Right kidney (tissue), 9 donors: ENCODE measurements around the gene NFKB2.

Experiments
- DNase-seq: peaks from one replicate; pipeline ENCODE4 v3.0.0-alpha.2; 2016
- long read RNA-seq, 8 donors: transcript quantifications; one replicate each; lab custom pipeline, GENCODE V29; 2026

NFKB2 gene
- long read RNA-seq, donor 1, result 0 reads
- long read RNA-seq, donor 2, result 0 reads
- long read RNA-seq, donor 3, result 0 reads
- long read RNA-seq, donor 4, partial matches to known transcripts, result 95 of 149 reads
- long read RNA-seq, donor 4, other reads (novel, unspliced or antisense), result 54 of 149 reads
- long read RNA-seq, donor 5, result 0 reads
- long read RNA-seq, donor 6, result 0 reads
- long read RNA-seq, donor 7, partial matches to known transcripts, result 0 of 7 reads
- long read RNA-seq, donor 7, other reads (novel, unspliced or antisense), result 7 of 7 reads
- long read RNA-seq, donor 8, partial matches to known transcripts, result 0 of 1 reads
- long read RNA-seq, donor 8, other reads (novel, unspliced or antisense), result 0 of 1 reads

DNA sequence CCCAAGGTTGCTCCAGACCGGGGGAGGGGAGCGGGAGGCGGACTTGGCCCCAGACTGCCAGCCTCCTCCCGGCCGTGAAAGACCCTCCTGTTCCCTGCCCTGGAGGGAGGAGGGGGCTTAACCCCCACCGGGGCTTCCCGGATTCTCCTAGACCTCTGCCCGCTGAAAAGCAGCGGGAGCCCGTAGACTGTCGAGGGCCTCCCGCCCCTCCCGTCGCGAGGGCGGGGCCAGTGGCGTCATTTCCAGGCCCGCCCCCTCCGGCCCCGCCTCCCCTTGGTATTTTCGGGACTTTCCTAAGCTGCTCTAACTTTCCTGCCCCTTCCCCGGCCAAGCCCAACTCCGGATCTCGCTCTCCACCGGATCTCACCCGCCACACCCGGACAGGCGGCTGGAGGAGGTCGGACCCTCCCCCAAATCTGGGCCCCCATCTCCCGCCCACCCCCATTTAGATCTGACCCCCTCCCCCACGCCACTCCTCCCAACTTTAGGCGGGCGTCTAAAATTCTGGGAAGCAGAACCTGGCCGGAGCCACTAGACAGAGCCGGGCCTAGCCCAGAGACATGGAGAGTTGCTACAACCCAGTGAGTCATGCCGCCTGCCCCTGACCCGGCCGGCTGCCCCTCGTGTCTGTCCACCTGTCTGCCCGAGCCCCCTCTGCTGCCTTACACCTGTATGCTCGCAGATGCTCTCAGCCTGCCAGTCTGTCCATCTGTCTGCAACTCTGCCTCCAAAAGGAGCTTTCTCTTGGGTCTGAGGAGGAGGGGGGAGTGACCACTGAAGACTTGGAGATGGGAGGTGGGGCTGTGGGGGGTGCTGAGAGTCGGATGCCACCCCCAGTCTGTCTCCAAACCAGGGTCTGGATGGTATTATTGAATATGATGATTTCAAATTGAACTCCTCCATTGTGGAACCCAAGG, at the start of gene NFKB2:
TSS of gene NFKB2 (plus strand) at position 306 of the 917 bp plus-strand sequence. CDS start at position 561, 255 bp downstream.
- peak; percentile 84 for DNase-seq

DNA sequence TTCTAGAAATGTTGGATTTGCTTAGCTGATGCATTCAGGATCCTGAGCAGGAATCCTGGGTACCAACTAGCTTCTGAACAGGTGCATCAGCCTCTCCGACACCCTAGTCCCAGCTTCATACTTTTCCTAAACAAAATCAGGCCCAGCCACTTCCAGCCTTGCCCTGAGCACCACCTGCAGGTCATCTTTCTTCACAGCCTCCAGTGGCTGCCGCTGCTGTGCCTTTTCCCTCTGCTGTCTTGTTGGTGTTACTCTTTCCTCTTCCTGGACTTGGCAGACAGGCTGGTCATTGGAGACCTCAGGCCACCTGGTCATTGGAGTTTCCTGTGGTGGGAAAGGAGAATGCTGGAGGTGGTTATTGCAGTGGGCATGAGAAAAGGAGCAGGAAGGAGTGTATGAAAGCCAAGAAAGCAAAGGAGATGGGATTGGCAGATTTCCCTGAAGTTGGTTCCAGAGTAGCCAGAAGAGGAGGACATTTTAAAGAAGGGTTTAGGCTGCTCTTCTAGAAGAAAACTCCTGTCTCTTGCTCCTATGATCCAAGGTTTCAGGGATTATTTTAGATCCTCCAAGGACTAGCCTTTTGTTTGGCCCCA, 48.2 kb upstream of the NFKB2 start:
- DNase-seq, result peak; percentile 28

DNA sequence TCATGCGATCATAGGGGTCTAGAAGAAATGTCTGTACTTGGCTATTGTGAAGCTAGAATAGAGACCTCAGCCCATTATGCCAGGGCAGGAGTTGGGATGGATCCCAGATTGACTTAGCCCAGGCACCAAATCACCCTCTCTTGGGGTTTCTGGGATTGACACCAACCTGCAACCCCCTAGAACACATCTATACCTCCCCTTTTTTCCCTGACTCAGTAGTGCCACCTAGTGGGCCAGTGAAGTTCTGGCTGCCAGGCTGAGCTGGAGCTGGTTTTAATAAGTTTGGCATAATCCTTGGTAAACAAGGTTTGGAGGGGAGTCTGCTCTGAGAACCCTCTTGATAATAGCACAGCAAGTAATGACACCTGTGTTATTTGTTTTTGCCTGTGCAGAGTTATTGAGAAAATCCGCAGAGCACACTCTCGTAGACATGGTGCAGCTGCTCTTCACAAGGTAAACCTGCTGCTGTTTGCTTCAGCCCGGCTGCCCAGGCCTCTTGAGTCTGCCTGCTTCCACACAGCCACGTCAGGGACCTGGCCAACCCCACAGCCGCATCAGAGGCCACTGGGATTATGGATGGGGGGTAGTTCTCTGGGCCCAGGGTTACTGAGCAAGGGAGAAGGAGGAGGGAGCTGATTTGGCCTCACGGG, 43.3 kb upstream of the NFKB2 start:
- DNase-seq, result peak; percentile 55

DNA sequence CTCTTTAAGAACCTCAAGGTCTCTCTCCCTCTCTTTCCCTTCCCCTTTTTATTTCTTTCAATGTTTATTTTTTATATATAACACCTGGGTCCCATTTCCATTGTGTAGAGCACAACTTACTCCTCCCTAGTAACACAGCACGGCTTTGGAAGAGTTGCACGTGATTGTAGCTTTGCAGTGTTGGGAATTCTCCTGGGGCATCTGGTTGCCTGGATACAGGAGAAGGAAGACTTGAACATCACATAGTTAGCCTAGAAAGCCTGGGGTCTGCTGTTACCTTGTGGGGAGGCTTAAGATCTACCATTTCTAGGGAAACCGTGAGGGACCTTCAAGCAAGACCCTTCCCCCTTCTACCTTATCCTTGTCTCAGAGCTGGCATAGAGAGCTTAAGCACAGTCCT, 41.1 kb upstream of the NFKB2 start:
- no peak for DNase-seq

DNA sequence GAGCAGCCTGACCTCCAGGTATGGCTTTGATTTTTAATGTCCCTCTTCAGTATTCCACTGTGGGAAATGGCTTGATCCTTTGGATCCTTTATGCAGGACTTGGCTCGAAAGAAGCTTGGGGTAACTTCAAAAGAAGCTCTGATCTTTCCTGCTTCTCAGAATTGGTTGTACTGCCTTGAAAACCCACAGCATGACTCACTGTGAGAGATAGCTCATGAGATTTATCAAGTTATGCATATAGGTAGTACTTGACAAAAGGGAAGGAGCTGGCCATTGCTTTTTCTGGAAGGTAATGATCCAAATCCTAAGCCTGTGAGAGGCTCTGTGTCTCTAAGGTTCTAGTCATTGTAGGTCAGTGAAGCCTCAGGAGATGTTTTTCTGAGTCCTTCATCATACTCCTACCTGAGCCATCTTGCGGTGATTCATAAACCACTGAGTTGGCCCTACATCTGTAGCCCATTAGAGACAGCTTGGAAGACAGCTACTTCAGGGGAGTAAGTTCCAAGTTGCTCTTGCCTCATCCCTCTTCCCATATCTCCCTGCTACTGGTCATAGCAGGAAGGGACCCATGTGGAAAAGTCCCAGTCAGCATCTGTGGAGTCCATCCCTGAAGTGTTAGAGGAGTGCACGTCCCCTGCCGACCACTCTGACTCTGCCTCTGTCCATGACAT, 36.7 kb upstream of the NFKB2 start:
- DNase-seq, result no peak

DNA sequence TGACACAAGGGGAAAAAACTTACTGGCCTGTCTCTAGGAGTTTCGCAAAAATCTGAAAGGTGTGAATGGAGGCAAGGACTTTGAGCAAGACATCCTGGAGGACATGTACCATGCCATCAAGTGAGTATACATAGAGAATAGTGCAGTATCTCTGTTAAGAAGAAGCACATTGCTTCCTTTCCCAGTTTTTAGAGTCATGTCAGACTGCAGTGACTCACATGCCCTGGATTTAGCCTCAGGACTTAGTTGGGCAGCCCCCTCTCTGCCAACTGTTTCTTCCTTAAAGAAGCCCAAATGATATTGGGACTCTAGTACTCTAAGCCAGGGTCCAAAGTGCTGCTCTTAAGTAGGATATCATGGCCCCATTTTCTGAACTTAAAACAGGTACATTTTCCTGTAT, 28.1 kb upstream of the NFKB2 start:
- DNase-seq, result no peak

DNA sequence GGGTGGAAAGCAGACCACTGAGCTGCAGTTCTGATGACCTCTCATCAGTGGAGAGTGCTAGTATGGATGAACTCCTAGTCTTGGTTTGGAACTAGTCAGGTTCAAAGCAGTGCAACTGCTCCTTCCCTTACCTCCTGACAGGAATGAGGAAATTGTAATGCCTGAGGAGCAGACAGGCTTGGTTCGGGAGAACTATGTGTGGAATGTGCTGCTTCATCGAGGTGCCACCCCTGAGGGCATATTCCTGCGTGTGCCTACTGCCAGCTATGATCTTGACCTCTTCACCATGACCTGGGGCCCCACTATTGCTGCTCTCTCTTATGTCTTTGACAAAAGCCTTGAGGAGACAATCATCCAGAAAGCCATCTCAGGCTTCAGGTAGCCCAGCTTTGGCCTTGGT, 27.4 kb upstream of the NFKB2 start:
- DNase-seq, result no peak

DNA sequence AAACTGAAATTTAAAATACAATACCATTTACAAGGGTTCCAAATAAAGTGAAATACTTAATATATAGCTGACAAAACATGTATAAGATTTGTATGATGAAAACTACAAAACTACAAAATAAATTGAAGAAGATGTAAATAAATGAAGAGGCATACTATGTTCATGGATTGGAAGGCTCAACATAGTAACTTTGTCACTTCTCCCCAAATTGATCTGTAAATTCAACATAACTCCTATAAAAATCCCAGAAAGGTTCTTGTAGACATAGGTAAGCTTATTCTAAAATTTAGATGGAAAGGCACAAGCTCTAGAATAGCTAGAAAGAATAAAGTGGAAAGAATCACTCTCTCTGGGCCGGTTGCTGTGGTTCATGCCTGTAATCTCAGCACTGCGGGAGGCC, 24.2 kb upstream of the NFKB2 start:
- no peak for DNase-seq

DNA sequence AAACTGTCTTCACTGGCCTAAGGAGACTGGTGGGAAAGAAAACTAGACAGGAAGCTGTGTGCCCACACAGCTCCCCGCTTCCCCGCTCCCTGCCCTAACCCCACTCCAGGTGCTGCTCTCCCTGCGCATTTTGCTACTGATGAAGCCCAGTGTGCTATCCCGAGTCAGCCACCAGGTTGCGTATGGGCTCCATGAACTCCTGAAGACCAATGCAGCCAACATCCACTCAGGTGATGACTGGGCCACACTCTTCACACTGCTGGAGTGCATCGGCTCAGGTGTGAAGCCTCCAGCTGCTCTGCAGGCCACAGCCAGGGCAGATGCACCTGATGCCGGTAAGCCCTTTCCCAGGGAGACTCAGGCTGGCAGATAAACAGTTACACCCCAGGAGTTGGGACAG, 20.3 kb upstream of the NFKB2 start:
- no peak for DNase-seq

DNA sequence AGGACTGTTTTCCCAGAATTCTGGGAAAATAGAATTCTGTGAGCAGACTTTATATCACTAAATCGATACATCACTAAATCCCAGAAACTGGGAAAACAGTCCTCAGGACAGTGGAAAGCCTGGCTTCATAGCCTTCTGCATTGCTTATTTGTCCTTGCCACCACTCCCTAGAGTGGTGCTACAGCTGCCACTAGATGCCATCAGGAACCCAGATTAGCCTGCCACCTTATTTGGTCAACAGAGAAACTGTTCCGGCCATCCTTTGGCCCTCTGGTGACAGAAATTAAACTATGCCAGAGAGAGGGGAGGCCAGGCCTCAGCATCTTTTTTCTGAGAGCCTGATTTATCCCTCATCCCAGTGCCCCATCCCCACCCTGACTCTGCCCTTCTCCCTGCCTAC, 19.6 kb upstream of the NFKB2 start:
- no peak for DNase-seq

DNA sequence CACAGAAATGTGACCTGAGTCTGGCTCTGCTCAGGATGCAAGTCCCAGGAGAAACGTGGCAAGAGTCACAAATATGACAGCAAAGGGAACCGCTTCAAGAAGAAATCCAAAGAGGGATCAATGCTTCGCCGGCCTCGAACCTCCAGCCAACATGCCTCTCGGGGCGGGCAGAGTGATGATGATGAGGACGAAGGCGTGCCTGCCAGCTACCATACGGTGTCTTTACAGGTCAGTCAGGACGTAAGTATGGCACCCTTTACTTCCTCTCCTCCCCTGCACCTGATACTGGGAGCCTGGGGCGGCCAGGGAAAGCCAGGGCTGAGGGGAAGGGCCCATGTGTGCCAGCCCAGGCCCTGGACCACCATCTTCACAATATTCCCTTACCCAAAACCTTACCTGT, 18.6 kb upstream of the NFKB2 start:
- DNase-seq, result no peak

DNA sequence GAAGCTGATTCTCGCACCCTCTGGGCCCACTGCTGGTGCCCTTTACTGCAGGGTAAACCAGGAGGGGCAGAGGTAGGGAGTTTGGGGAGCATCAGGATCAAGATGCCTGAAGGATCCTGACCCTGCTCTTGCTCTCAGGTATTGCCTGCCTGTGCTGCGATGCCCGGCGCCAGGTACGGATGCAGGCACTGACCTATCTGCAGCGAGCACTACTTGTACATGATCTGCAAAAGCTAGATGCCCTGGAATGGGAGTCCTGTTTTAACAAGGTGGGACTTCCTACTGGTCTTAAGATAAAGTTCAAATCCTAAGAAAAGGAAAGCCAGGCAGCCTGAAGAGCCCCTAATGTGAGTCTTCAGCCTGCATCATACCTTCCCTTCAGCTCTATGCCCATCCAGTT, 16.1 kb upstream of the NFKB2 start:
- no peak for DNase-seq

DNA sequence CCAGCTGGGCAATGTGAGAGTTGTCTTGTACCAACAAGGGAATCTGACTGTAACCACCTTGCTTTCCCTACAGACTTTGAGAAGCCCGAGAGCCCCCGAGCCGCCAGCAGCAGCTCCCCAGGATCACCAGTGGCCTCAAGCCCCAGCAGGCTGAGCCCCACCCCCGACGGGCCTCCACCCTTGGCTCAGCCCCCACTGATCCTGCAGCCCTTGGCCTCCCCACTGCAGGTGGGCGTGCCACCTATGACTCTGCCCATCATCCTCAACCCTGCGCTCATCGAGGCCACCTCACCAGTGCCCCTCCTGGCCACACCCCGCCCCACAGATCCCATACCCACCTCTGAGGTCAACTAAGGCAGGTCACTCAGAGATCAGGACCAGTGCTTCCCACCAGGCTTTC, 13.5 kb upstream of the NFKB2 start:
- DNase-seq, result no peak

DNA sequence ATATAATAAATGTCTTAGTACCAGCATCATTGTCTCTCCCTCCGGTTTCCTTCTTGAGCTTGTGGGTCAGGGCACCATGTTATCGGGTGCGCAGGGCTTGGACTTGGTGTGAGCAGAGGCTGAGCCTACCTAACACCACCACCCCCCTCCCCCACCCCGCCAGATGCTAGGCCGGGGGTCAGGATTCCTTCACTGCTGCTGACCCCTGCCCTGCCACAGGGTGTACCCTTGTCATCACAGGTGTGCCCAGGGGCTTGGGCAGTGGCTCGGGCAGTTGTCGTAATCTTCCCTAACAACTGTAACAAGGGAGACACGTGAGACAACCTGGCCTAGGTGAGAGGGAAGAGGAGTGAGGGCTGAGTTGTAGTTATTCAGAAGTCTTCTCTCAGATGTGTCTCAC, 12.6 kb upstream of the NFKB2 start:
- no peak for DNase-seq

DNA sequence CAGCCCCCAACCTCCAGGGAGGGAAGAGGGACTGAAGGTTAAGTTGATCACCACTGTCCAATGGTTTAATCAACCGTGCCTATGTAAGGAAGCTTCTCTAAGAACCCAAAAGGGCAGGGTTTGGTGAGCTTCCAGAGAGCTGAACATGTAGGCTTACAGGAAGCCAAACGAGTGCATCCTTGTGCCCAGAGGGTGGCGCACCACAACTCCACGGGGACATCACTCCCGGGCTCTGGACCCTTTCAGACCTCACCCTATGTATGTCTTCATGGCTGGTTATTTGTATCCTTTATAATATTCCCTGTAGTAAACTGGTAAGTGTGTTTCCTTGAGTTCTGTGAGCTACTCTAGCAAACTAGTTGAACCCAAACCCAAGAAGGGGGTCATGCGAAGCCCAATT, 11.5 kb upstream of the NFKB2 start:
- no peak for DNase-seq

DNA sequence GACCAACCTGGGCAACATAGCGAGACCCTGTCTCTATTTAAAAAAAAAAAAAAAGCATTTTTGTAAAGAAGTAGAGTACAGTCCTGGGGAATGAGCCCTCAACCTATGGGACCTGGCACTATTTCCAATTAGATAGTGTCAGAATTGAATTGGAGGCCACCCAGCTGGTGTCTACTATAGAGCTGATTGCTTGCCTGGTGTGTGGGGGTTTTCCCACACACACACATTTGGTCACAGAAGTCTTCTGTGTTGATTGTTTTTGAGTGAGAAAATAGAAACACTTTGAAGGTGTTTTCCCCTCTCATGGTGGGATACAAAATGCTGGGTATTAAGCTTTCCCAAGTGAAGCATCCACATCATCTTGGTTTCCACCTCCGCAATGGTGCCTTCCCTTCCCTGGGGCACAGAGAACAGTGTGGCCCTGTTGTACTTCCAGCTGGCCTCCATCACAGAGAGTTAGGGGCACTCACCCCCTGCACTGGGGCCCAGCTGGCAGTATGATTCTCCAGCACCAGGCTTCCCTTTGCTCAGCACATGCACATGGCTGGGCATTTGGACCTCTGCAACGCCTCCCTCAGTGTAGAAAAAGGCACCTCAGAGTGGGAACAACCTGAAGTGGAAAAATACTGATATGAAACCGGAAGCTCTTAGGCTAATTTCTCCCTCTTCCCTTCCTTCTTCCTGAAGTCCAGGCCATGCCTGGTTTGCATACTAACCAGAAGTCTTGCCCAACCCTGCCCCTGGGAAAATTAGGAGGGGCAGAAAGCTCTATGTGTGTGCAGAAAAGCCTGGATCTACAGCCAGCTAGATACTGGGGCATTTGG, 10.7 kb upstream of the NFKB2 start:
- no peak for DNase-seq

DNA sequence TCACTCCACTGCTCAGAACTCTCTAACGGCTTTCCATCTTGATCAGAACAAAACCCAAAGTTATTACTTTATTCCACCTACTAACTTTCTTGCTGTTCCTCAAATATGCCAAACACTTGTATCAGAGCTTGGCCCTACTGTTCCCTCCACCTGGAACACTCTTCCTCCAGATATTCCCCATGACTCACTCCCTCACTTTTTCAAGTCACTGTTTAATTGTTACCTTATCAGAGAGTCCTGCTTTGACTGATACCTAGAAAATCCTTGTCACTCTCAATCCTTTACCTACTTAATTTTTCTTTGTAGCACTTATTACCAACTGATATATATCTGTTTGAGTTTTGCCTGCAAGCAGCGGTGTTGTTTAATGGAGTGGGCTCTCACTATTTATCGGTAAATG, 5.6 kb upstream of the NFKB2 start:
- DNase-seq, result no peak

DNA sequence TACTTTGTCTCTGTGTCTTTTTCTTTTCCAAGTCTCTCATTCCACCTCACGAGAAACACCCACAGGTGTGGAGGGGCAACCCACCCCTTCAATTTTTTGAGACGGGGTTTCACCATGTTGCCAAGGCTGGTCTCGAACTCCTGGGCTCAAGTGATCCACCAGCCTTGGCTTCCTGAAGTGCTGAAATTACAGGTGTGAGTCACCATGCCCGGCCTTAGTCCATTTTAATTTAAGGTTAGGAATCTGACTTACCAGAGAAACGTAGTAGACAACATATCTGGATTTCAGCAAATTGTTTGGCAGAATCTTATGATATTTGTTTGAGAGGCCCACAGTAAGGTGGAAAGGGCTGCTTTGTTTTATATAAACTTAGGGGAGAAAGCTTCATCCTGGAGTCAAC, 3.2 kb upstream of the NFKB2 start:
- no peak for DNase-seq

DNA sequence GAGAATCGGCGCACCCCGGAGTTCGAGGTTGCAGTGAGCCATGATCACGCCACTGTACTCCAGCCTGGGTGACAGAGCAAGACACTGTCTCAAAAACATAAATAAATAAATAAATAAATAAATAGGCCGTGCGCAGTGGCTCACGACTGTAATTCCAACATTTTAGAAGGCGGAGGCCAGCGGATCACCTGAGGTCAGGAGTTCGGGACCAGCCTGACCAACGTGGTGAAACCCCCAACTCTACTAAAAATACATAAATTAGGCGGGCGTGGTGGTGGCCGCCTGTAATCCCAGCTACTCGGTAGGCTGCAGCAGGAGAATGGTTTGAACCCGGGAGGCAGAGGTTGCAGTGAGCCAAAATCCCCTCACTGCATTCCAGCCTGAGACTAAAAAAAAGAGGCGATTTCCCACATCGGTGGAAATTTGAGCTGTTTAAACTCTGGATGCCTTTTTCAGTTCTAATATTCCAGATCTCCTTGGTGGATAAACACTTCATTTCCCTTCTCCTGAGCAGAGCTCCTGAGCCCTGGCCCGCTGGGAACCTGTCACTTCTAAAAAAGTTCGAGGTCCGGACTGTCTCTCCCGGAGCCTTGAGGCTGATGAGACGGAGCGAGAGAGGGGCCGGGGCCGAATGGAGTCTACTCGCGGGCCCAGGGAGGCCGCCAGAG, 2.0 kb upstream of the NFKB2 start:
- no peak for DNase-seq

DNA sequence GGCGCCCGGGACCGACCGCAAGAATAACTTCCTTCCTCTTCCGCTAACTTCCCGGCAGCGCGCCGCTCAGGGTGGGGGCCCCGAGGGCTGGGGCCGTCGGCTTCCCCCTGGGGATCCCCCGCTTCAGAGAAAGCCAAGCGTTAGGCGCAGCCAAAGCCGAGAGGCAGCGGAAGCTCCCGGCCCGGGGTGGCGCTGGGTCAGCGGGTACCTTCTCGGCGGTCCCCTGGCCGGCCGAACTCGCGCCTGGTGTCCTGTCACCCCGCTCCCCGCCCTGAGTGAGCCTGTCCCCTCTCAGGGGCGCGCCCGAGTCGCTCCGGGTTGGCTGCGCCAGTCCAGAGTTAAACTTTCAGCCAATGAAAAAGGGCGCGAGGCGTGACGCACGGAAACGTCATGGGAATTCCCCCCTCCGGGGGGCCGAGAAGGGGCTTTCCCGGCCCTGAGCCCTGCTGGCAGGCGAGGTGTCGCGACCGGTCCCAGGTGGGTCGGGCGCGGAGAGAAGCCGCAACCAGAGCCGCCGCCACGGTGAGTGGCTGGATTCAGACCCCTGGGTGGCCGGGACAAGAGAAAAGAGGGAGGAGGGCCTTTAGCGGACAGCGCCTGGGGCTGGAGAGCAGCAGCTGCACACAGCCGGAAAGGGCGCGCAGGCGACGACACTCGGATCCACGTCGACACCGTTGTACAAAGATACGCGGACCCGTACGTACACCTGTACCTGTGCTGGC, 1.3 kb upstream of the NFKB2 start:
- peak; percentile 98 for DNase-seq
